GM13977 (cell line): ENCODE results near the gene CRIP1.

Experiments
- DNase-seq: peaks from one replicate; pipeline ENCODE4 v3.0.0; 2012; ENCODE audit warnings: low spot score
- CTCF ChIP-seq: IDR thresholded peaks from 2 replicates; pipeline ENCODE4 v1.5.1; 2012; ENCODE audit warnings: mild to moderate bottlenecking, control low read depth; ENCODE audit not compliant: insufficient read depth; ENCODE audit errors: extremely low read depth, missing control alignments
- in situ Hi-C: fragments of 300-500 bp; cut with MboI; formaldehyde crosslinking; loops from one replicate; pipeline ENCODE4 v1.12.0; 2022; ENCODE audit warnings: low sequenced_read_pairs, low pct_unique_long_range_greater_than_20kb, mixed read lengths, inconsistent platforms; ENCODE audit not compliant: unreplicated experiment

The CRIP1 gene

GRCh38 chr14:105476831-105477659, 9.6 kb upstream of the CRIP1 start:
- no peak for DNase-seq
- in situ Hi-C loops = no loop called here
- no peak for TF ChIP-seq CTCF

GRCh38 chr14:105477660-105478397, 8.9 kb upstream of the CRIP1 start:
- in situ Hi-C loops = no loop called here
- DNase-seq = no peak
- no peak for TF ChIP-seq CTCF

GRCh38 chr14:105478398-105479251, 8.1 kb upstream of the CRIP1 start:
- no peak for TF ChIP-seq CTCF
- in situ Hi-C loops = no loop called here
- no peak for DNase-seq

GRCh38 chr14:105479431-105480158, 7.1 kb upstream of the CRIP1 start:
- in situ Hi-C loops = no loop called here
- no peak for DNase-seq
- no peak for TF ChIP-seq CTCF

GRCh38 chr14:105480199-105480746, 6.4 kb upstream of the CRIP1 start:
- in situ Hi-C loops = no loop called here
- DNase-seq = no peak
- no peak for TF ChIP-seq CTCF
